Astrocyte (in vitro differentiated cells and primary cell): ENCODE results near the gene MOV10L1. TPM values are rescaled to one million over a fixed set of nuclear protein-coding genes. Genes with fewer than 3 reads are reported as not detected.
"Not testable (repeated sequence)": the region's sequence is repeated elsewhere in the genome, so short reads cannot be mapped to it uniquely, and the experiment has no call there.

Experiments used
- DNase-seq: peaks from one replicate; pipeline ENCODE4 v3.0.0-alpha.2; 2010; ENCODE audit warnings: low read depth
- FAIRE-seq: peaks from 2 replicates; lab custom pipeline; 2011; peaks lifted over from hg19 to GRCh38; lab: Jason Lieb, UNC
- H2AFZ ChIP-seq: 2 replicates; pipeline ENCODE4 v1.6.0; 2012; ENCODE audit warnings: low read depth, low read length, inconsistent platforms
- H3K27ac ChIP-seq: 2 replicates; pipeline ENCODE4 v1.5.1; 2011; ENCODE audit warnings: low read depth, low read length, inconsistent platforms
- H3K27me3 ChIP-seq: 2 replicates; pipeline ENCODE4 v1.6.0; 2011; ENCODE audit warnings: low read length, inconsistent platforms; ENCODE audit not compliant: insufficient read depth
- H3K36me3 ChIP-seq: 2 replicates; pipeline ENCODE4 v1.5.1; 2011; ENCODE audit warnings: low read length, inconsistent platforms; ENCODE audit not compliant: insufficient read depth
- H3K4me1 ChIP-seq: 2 replicates; pipeline ENCODE4 v1.5.1; 2011; ENCODE audit warnings: low read length, inconsistent platforms; ENCODE audit not compliant: insufficient read depth
- H3K4me2 ChIP-seq: 2 replicates; pipeline ENCODE4 v1.6.0; 2012; ENCODE audit warnings: low read length, inconsistent platforms
- H3K4me3 ChIP-seq: 2 replicates; pipeline ENCODE4 v1.5.1; 2011; ENCODE audit warnings: low read depth, mild to moderate bottlenecking, low read length, inconsistent platforms; ENCODE audit not compliant: insufficient read depth
- H3K79me2 ChIP-seq: 2 replicates; pipeline ENCODE4 v1.6.0; 2012; ENCODE audit warnings: mild to moderate bottlenecking, low read length, inconsistent platforms; ENCODE audit not compliant: insufficient read depth
- H3K9ac ChIP-seq: 2 replicates; pipeline ENCODE4 v1.6.0; 2012; ENCODE audit warnings: mild to moderate bottlenecking, low read length, inconsistent platforms
- H3K9me3 ChIP-seq: 2 replicates; pipeline ENCODE4 v1.5.1; 2012; ENCODE audit warnings: low read depth, mild to moderate bottlenecking, low read length, inconsistent platforms; ENCODE audit not compliant: insufficient read depth
- H4K20me1 ChIP-seq: 2 replicates; pipeline ENCODE4 v1.6.0; 2012; ENCODE audit warnings: low read length, inconsistent platforms; ENCODE audit not compliant: insufficient read depth
- H3K27ac Mint-ChIP-seq: one replicate; pipeline ENCODE4 v1.8.0; 2021; ENCODE audit warnings: mild to moderate bottlenecking, mixed read lengths; ENCODE audit not compliant: unreplicated experiment
- H3K27me3 Mint-ChIP-seq: one replicate; pipeline ENCODE4 v1.8.0; 2021; ENCODE audit warnings: low read depth, mixed read lengths; ENCODE audit not compliant: unreplicated experiment
- H3K36me3 Mint-ChIP-seq: one replicate; pipeline ENCODE4 v1.8.0; 2021; ENCODE audit warnings: low read depth, mixed read lengths; ENCODE audit not compliant: unreplicated experiment
- H3K4me1 Mint-ChIP-seq: one replicate; pipeline ENCODE4 v1.8.0; 2021; ENCODE audit warnings: low read depth, mixed read lengths; ENCODE audit not compliant: unreplicated experiment
- H3K4me3 Mint-ChIP-seq: one replicate; pipeline ENCODE4 v1.8.0; 2021; ENCODE audit warnings: mild to moderate bottlenecking, moderate library complexity, mixed read lengths; ENCODE audit not compliant: unreplicated experiment
- H3K9me3 Mint-ChIP-seq: one replicate; pipeline ENCODE4 v1.8.0; 2021; ENCODE audit warnings: mild to moderate bottlenecking, mixed read lengths; ENCODE audit not compliant: unreplicated experiment
- CTCF ChIP-seq: IDR thresholded peaks from 2 replicates; pipeline ENCODE4 v1.5.1; 2011; ENCODE audit warnings: low read depth, mild to moderate bottlenecking, inconsistent platforms, low read length, moderate library complexity; ENCODE audit not compliant: insufficient read depth
- EZH2 ChIP-seq: IDR thresholded peaks from 2 replicates; pipeline ENCODE4 v1.6.1; 2012; ENCODE audit warnings: mild to moderate bottlenecking, low read length, inconsistent platforms; ENCODE audit not compliant: insufficient read depth
- total RNA-seq: library from RNA; stranded (reverse); gene quantifications from 2 replicates; pipeline ENCODE4 v1.2.1, GENCODE V29; 2021

The MOV10L1 gene
- total RNA-seq, 1 donor from 2014 or later = 0.61 TPM

- Histone ChIP-seq H3K9ac (no peak overlapping the region), H3K9me3 (no peaks in the 10 kb centered on the region), H3K4me3 (no peak overlapping the region), H3K4me2 (no peak overlapping the region), H3K27ac (no peak overlapping the region), H4K20me1 (no peaks in the 10 kb centered on the region), H2AFZ (no peak overlapping the region), H3K36me3 (no peaks in the 10 kb centered on the region), H3K27me3 (peaks cover 8% of the 10 kb centered on the region), H3K4me1 (no peaks in the 10 kb centered on the region), H3K79me2 (no peaks in the 10 kb centered on the region)
- no peaks in the 10 kb centered on the region for H3K4me1 Mint-ChIP-seq
- no peak overlapping the region for H3K4me3 Mint-ChIP-seq
- peaks cover 25% of the 10 kb centered on the region for H3K27me3 Mint-ChIP-seq
- TF ChIP-seq EZH2 = no peak
- no peak for TF ChIP-seq CTCF
- FAIRE-seq = no peak
- H3K27ac Mint-ChIP-seq = no peak overlapping the region
- H3K36me3 Mint-ChIP-seq = no peaks in the 10 kb centered on the region
- peaks cover 1% of the 10 kb centered on the region for H3K9me3 Mint-ChIP-seq
- no peak for DNase-seq
Observed at GRCh38 chr22:50165436-50166123, 75.8 kb downstream of the MOV10L1 start.

- peaks cover 1% of the 10 kb centered on the region for H3K9me3 Mint-ChIP-seq
- H3K79me2 ChIP-seq = no peaks in the 10 kb centered on the region
- TF ChIP-seq EZH2 = no peak
- no peak for TF ChIP-seq CTCF
- H3K9ac ChIP-seq = no peak overlapping the region
- no peaks in the 10 kb centered on the region for H3K4me1 ChIP-seq
- H3K4me1 Mint-ChIP-seq = no peaks in the 10 kb centered on the region
- no peak overlapping the region for H3K27ac ChIP-seq
- no peak overlapping the region for H3K4me2 ChIP-seq
- DNase-seq = no peak
- H3K27ac Mint-ChIP-seq = no peak overlapping the region
- no peak overlapping the region for H3K4me3 ChIP-seq
- H4K20me1 ChIP-seq = no peaks in the 10 kb centered on the region
- H2AFZ ChIP-seq = no peak overlapping the region
- no peak for FAIRE-seq
- H3K36me3 Mint-ChIP-seq = no peaks in the 10 kb centered on the region
- no peaks in the 10 kb centered on the region for H3K9me3 ChIP-seq
- no peaks in the 10 kb centered on the region for H3K36me3 ChIP-seq
- H3K27me3 Mint-ChIP-seq = peaks cover 17% of the 10 kb centered on the region
- peak overlapping the region; percentile 4 for H3K4me3 Mint-ChIP-seq
- peaks cover 9% of the 10 kb centered on the region for H3K27me3 ChIP-seq
Observed at GRCh38 chr22:50167689-50168489, 78.1 kb downstream of the MOV10L1 start.

GRCh38 chr22:50168490-50169180 is 78.8 kb downstream of the MOV10L1 start:
- H3K4me3 ChIP-seq, DNase-seq, H3K4me1 Mint-ChIP-seq, H3K4me2 ChIP-seq, H3K27me3 ChIP-seq, FAIRE-seq, H3K9me3 ChIP-seq, H3K36me3 ChIP-seq, H3K36me3 Mint-ChIP-seq, H3K4me1 ChIP-seq, H2AFZ ChIP-seq, H3K9me3 Mint-ChIP-seq, H4K20me1 ChIP-seq, H3K27ac ChIP-seq, H3K79me2 ChIP-seq, H3K9ac ChIP-seq: not testable (repeated sequence)
- peak overlapping the region; percentile 68 for H3K4me3 Mint-ChIP-seq
- peak overlapping the region; percentile 78 for H3K27ac Mint-ChIP-seq
- peaks cover 15% of the 10 kb centered on the region for H3K27me3 Mint-ChIP-seq
